ENCODE results near the gene CCR2.

DNA sequence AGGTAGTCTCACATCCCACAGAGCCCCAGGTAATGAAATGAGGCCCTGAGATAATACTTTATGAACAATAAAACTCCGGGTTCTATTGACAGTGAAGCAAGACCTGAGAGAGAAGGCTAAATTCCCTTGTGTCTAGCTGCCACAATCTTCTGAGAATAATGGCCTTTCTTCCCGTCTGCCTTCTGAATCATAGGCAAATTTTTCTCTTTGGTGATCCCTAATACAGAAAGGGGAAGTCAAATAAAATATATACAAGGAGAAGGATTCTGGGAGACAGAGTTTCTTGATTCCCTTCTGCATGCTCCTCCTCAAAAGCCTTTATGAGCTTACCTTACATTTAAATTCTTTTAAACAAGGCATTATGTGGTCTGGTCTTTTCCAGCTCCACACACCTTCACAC, 29.9 kb upstream of the CCR2 start:
- TF ChIP-seq SP2 (tag by site-specific recombination; IDR thresholded peaks at IDR 0.05) (no peak), CTCF (tag by site-specific recombination; IDR thresholded peaks at IDR 0.05) (no peak)

All from HEK293 (cell line).